NCI-H1436 treated with DMSO at 0.1 percent for 48 hours (cell line): ENCODE results near the gene PRKCG.
"Not testable (repeated sequence)": the region's sequence is repeated elsewhere in the genome, so short reads cannot be mapped to it uniquely, and the experiment has no call there.

Experiments used
- DNase-seq: peaks from one replicate; lab custom pipeline; 2025; lab: John Stamatoyannopoulos, UW

PRKCG gene

DNA sequence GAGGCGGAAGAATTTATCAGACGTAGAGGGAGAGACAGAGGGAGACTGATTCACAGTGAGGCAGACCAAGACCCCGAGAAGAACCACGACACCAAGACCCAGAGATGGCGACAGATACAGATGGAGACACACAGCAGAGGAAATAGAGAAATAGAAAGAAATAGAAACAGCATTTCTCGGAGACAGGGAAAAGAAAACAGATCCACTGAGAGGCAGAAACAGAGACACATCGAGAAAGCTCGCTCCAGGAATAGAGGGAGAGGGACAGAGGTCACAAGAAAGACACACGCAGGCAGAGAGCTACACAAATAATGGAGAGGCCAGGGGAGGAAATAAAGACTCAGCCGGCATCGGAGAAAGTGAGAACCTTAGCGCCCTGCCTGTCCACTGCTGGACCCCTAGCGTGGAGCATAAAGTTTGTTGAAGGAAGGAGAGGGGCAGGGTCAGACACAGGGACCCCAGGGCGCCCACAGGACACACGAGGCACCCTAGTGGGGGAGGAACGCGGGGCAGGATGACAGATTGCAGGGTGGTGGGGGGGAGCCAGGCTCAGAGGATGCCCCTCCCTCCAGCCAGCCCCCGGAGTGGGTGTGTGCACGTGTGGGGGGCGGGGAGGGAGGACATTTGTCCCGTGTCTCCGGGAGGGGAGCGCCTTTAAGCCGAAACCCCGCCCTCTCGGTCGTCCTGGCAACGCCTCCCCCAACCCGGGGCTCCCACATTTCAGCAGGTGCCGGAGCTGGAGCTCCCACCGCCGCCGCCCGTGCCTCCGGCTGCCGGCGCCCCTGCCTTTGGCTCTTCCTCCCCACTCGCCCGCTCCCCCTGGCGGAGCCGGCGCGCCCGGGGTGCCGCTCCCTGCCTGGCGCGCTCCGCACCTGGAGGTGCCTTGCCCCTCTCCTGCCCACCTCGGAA, at the start of gene PRKCG:
Gene PRKCG (plus strand): TSS at position 716 of the 909 bp plus-strand sequence. CDS start 298 bp downstream, outside the sequence.
- DNase-seq: no peak

DNA sequence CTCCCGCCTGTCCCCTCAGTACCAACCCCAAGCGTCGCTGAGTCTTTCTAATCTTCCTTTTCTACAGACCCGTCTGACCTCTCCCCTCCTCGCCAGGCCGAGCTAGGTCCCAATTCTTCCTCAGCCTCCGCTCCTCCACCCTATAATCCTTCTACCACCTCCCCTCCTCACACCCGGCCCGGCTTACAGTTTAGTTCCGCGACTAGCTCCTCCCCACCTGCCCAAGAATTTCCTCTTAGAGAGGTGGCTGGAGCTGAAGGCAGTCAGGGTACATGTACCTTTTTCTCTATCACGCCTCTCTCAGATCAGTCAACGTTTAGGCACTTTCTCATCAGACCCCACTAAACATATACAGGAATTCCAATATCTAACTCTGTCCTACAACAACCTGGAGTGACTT, 49.1 kb upstream of the PRKCG start:
- not testable (repeated sequence) for DNase-seq

DNA sequence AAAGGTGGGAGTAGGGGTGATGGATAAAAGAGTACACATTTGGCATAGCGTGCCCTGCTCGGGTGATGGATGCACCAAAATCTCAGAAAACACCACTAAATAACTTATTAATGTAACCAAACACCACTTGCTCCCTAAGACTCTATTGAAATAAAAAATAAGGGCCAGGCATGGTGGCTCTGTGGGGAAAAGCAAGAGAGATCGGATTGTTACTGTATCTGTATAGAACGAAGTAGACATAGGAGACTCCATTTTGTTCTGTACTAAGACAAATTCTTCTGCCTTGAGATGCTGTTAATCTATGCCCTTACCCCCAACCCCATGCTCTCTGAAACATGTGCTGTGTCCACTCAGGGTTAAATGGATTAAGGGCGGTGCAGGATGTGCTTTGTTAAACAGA, 43.6 kb upstream of the PRKCG start:
- DNase-seq: not testable (repeated sequence)

DNA sequence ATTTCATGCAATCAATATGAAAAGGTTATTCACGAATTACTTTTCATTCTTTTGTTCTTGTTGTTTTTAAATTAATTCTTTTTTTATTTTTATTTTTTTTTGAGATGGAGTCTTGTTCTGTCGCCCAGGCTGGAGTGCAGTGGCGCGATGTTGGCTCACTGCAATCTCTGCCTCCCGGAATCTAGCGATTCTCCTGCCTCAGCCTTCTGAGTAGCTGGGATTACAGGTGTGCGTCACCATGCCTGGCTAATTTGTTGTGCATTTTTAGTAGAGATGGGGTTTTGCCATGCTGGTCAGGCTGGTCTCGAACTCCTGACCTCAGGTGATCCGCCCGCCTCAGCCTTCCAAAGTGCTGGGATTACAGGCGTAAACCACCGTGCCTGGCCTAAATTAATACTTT, 41.8 kb upstream of the PRKCG start:
- not testable (repeated sequence) for DNase-seq

DNA sequence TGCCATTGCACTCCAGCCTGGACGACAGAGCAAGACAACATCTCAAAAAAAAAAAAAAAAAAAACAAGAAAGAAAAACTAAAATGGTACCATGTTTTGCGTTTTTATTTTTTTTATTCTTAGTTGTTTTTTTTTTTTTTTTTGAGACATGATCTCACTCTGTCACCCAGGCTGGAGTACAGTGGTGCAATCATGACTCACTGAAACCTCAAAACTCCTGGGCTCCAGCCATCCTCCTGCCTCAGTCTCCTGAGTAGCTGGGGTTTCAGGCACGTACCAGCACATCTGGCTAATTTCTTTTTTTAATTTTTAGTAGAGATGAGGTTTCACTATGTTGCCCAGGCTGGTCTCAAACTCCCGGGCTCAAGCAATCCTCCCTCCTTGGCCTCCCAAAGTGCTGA, 41.1 kb upstream of the PRKCG start:
- DNase-seq: not testable (repeated sequence)

DNA sequence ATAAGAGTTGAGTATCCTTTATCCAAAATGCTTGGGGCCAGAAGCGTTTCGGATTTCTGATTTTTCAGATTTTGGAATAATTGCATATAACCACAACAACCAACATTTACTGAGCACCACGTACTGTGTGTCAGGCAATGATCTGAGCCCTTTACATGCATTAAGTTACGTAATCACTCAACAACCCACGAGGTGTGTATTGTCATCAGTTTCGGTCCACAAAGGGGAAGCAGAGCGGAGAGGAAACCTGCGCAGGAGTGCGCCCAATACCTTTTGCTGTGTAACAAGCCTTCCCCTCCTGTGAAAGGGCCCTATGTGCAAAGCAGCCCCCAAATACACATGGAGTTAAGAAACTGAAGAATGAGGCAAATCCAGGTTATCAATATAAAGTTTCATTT, 37.1 kb upstream of the PRKCG start:
- no peak for DNase-seq

DNA sequence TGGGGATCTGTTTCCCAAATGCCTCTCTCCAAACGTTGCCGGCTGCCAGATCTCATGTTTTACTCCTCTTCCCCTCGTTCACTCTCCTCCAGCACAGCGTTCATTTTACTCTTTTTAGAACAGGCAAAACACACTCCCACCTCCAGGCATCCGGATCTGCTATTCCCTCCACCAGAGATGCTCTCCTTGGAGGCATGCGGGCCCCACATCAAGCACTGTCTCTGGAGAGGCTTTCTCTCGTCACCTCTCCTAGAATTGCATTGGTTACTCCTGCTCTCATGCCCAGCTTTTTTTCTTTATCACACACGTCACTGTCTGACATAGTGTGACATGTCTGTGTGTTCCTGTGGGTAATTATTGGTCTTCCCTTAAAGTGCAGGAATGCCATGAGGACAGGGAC, 34.4 kb upstream of the PRKCG start:
- no peak for DNase-seq

DNA sequence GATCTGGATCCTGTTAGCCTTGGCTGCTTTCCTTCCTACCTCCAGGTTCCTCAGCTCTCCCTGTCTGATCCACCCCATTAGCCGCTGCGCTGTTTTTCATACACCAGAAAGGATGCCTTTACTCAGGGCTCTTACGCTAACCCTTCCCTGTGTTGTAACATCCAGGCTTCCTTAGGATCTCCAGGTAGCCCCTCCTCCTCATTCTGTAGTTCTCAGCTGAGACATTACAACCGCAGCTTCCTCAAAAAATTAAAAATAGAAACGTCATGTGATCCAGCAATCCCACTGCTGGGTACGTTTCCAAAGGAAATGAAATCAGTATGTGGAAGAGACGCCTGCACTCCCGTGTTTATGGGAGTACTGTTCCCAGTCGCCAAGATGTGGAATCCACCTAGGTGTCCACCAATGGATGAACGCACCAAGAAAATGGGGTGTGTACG, 32.7 kb upstream of the PRKCG start:
- no peak for DNase-seq

DNA sequence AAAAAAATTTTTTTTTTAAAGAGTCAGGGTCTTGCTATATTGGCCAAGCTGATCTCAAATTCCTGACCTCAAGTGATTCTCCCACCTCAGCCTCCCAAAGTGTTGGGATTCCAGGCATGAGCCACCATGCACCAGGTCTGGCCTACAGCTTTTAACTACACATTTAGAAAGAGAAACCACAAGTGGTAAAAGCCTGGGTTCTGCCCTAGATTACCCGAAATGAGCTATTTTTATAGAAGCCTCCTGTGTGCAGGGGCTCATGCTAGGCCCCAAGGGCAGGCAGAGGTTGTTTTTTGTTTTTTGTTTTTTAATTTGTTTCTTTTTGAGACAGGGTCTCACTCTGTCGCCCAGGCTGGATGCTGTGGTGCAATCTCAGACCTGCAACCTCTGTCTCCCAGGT, 28.3 kb upstream of the PRKCG start:
- no peak for DNase-seq

DNA sequence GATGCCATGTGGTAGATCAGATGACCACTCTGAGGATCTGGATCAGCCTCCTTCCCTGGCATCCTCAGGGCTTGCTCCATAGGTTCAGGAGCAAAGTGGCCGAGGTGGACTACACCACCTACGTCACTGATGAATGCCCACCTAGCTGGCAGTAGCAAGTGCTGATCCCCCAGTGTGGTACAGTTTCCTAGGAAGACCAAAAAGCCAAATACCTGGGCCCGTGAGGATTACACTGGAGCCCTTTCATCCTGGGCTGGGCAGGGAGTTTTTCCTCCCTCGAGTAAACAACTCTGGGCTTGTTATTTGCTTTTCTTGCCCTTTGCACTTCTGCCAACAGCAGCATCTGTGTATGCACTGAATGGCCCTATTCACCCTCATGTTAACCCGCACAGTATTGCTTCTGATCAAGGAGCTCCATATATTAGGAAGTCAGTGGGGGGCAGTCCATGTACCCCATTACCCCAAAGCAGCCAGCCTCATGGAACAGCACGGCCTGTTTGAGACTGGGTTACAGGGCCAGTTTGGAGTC, 17.6 kb upstream of the PRKCG start:
- DNase-seq: no peak

DNA sequence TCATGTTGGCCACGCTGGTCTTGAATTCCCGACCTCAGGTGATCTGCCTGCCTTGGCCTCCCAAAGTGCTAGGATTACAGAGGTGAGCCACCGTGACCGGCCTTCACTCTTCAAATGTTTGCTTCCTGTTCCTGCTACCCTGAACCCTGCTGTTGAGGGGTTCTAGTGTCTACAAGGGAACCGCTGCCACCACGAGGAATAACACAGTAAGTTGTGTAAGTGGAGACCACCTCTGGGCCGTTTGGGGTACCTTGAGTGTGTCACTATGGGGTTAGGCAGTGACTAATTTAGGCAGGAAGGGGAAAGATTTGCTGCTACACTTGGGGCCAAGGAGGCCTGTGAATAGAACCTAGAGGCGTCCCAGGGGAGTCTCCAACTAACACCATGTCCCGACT, 16.5 kb upstream of the PRKCG start:
- DNase-seq: no peak

DNA sequence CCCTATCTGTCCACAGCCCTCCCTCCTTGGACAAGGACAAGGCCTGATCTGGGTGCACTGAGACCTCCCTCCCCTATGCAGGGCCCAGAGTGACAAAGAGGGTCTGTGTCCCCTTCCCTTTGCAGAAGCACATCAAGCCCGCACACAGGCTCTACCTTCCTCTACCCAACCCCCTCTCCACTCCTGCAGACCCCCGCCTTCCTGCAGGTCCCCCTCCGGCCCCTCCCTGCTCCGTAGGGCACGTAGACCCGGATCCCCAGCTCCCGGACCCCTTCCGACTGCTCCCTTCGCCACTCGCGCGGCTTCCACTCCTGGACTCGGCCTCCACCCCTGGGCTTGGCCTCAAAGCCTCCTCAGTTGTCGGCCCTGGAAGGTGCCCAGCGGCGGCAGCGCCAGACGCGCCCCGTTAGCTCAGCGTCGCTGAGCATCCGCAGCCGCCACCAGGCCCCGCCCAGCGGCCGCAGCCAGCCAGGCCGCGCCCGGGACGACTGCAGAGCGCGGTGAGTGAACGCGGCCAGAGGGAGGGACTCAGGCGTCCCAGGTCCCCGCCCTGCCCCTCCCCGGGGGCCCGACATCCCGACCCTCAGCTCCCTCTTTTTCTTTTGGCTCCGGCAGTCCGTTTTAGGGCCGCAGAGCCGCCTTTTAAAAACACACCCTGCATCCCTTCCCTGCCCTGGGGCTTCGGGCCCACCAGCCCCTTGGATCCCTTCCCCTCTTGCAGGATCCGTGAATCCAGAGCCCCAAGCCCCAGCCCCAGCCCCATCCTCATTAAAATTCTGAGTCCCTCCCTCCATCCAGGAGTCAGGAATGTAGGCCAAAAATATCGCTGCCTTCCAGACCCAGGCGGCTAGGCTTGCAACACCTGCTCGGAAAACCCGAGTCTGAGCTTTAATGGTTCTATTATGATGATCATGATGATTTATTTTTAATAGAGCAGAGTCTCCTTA, 15.8 kb upstream of the PRKCG start:
- DNase-seq: no peak

DNA sequence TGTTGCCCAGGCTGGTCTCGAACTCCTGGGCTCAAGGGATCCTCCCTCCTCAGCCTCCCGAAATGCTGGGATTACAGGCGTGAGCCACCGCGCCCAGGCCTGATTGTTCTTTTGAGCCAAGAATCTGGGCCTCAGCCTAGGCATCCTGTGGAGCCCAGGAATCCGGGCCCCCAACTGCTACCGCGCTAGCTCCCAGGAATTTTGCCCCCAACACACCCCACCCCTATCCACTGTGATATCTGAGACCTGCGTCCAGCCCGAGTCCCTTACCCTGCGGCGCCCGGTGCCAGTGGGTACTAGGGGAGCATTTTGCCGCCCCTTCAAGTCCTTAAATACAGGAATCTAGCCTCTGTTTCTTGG, 15.2 kb upstream of the PRKCG start:
- no peak for DNase-seq

DNA sequence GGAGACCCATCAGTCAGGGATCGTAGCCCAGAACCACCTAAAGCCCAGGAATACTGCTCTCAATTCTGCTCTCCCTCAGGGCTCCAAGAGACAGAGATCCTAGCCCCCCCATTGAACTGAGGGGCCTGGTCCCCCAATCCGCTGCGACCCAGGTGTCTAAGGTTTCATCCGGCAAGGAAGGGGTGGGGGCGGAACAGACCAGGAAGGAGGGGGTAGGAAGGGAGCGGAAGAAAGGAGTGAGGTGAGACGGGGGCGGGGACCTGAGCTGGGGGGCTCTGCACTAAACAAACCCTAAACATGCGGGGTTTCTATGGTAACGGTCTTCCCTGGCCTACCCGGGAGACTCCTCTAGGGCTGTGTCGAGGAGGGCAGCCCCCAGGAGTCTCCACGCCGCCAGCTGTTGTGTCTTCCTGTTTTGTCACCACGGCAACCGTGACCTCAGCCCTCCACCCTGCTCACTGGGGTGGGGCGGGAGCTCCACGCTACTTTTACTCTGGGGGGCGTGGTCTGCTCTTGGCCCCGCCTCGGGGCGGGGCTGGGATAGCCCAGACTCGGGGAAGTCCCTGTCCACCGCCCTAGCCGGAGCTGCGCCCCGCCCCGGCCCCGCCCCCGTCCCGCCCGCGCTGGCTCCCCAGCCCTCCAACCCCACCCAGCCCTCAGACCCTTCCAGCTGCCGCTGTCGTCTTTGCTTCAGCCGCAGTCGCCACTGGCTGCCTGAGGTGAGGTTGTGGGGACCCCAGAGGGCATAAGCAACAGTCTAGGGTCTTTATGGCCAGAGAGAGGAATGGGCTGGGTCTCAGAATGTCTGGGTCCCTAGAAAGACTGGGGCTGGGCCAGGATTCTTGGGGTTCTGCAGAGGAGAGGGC, 14.5 kb upstream of the PRKCG start, which contains the start of gene MYADM:
Gene MYADM (plus strand): TSS at position 659 of the 866 bp plus-strand sequence. CDS start 5,647 bp downstream, outside the sequence.
- no peak for DNase-seq

DNA sequence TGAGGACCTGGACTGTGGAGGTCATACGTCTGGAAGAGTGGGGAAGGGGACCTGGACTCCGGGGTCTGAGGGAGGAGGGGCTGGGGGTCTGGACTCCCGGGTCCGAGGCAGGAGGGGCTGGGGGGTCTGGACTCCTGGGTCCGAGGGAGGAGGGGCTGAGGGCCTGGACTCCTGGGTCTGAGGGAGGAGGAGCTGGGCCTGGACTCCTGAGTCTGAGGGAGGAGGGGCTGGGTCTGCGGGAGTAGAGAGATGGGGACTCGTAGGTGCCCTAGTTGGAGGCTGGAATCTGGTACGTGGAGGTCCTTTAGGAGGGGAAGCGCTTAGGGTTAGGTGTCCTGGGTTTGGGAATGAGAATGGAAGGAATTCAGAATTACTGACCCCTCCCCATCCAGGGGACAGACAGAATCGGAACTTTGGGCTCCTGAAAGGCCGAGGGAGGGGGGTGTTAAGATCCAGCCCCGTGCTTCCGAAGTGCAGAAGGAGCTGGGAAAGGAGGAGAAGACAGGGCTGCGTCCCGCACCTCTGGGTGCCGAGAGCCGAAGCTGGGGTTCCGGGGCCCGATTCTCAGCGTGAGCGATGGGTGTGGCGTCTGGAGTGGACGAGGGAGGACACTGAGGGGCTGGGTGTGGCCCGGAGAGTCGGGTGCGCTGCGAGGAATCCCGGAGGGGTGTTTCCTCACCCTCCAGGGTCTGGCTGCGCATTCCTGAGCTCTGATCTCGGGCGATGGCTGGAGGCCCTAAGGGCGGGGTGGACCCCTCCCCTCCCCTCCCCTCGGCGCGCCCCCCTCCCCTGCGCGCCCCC, 13.7 kb upstream of the PRKCG start:
- DNase-seq: no peak

DNA sequence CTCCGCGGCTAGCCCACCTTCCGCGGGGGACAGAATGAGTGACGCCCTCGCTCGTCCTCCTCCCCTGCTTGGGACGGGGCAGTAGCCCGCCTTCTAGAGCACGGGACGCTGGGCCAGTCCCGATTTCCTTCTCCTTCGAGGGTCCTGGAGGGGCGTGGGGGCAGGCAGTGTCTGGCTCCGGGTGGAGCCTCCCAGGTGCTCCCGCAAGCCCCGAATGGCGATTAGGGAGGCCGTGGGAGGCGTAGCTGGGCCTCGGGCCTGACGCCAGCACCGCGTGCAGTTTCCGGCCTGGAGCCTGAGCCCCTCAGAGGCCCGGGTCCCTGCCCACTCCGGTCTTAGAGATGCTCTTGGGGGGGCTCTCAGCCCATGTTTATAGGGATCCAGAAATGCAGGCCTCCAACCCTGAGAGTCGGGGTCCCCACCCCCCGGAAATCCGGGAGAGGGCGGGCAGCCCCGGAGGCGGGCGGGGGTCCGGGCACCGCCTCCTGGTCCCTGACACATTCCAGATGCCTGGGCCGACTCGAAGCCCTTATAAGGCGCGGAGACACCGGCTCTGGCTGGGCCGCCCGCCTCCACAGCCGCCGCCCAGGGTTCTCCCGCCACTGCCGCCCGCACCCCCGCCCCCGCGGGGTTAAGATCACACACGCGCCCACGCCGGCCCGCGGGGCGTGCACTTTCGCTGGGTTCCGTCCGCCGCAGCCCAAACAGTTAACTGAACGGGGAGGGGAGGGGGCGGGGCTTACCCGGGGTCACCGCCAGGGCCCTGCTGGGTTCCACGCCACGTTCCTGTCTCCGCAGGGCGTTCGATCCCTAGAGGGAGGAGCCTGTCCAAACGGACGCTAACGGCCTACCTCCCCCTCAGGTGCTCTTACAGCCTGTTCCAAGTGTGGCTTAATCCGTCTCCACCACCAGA, 12.8 kb upstream of the PRKCG start:
- no peak for DNase-seq

DNA sequence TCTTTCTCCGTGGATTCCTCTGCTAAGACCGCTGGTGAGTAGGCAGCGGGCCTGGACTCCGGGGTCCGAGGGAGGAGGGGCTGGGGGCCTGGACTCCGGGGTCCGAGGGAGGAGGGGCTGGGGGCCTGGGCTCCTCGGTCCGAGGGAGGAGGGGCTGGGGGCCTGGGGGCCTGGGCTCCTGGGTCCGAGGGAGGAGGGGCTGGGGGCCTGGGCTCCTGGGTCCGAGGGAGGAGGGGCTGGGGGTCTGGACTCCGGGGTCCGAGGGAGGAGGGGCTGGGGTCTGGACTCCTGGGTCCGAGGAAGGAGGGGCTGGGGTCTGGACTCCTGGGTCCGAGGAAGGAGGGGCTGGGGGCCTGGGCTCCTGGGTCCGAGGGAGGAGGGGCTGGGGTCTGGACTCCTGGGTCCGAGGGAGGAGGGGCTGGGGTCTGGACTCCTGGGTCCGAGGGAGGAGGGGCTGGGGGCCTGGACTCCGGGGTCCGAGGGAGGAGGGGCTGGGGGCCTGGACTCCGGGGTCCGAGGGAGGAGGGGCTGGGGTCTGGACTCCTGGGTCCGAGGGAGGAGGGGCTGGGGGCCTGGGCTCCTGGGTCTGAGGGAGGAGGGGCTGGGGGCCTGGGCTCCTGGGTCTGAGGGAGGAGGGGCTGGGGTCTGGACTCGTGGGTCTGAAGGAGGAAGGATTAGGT, 12.1 kb upstream of the PRKCG start:
- DNase-seq: not testable (repeated sequence)

DNA sequence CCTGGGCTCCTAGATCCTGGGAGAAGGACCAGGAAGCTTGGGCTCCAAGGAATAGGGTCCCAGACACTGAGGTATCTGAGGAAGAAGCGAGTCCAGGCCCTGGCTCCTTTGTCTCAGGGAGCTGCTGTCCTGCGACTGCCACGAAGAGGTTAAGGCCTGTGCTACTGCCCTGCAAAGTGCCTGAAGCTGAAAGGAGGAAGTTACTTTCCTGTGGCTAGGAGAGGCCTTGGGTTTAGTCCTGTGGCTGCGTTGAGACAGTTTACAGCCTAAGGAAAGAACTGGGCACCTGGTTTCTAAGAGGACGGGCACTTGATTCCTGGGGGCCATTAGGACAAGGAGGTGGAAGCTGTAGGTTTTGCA, 11.5 kb upstream of the PRKCG start:
- no peak for DNase-seq

DNA sequence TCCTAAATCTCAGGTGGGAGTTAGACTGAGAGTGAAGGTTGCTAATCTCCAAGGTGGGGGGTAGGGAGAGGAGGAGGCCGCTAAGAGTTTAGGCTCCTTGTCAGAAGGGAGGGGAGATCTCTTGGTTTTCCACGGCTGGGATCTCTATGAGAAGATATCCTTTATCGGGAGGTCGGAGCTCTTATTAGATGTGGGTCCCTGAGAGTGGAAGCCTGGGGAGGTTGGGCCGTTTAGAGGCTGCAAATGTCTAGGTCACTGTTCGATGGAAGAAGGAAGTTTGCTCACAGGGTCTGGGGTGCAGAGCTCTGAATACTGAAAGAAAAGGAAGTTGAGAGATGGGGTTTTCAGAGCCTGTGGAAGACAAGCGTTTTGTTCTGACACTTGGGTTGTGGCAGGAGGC, 10.5 kb upstream of the PRKCG start:
- DNase-seq: no peak
